Urinary bladder (tissue), 4 donors: ENCODE measurements around the gene SGSM1. TPM values are rescaled to one million over a fixed set of nuclear protein-coding genes. Genes with fewer than 3 reads are reported as not detected.

Experiments used
- DNase-seq: peaks from one replicate; pipeline ENCODE4 v3.0.0-alpha.2; 2015; ENCODE audit errors: extremely low spot score
- H3K27ac ChIP-seq: one replicate; pipeline ENCODE4 v1.5.1; 2013; ENCODE audit warnings: low read depth, mild to moderate bottlenecking, moderate library complexity
- H3K36me3 ChIP-seq: one replicate; pipeline ENCODE4 v1.6.1; 2013; ENCODE audit warnings: mild to moderate bottlenecking, moderate library complexity; ENCODE audit not compliant: insufficient read depth
- H3K4me1 ChIP-seq: one replicate; pipeline ENCODE4 v1.6.1; 2013; ENCODE audit warnings: mild to moderate bottlenecking, moderate library complexity; ENCODE audit not compliant: insufficient read depth
- H3K4me3 ChIP-seq: one replicate; pipeline ENCODE4 v1.5.1; 2013; ENCODE audit warnings: low read depth, low read length
- WGBS: extraction: QIAGEN DNeasy Blood & Tissue Kit; methylation state at CpG from one replicate; pipeline ENCODE4 v1.1.7; 2013; 5-methylcytosine and 5-hydroxymethylcytosine counted together
- polyA plus RNA-seq: library from polyadenylated mRNA; stranded (reverse); fragments of 200-250 nt; gene quantifications from one replicate; pipeline ENCODE4 v1.2.3, GENCODE V29; 2013
- total RNA-seq: library from RNA; depleted of rRNA; stranded (reverse); fragments of >200 nt; gene quantifications from one replicate; pipeline ENCODE4 v1.2.3, GENCODE V29; 2014
- donor health status: healthy with polysubstance abuse.
- donor health status: healthy.

SGSM1 gene
- total and polyA plus RNA-seq, 2 donors: 1.9 to 2.0 TPM

DNA sequence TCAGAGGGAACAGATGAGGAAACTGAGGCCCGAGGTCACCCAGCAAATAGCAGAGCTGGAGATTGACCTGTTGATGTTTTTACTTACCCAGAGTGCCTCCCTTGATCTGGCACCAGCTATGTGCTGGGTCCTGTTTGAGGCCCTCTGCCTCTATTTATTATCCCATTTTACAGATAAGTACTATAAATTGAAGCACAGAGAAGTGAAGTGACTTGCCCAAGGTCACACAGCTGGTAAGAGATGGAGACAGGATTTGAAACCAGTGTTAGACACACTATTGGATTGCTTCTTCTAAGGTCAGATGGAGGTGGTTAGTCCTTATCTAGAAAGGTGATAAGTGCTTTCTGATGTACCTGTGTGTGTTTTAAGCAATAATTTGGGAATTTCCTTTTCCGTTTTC, 13.5 kb downstream of the SGSM1 start:
- Histone ChIP-seq H3K36me3 (no peaks in the 10 kb centered on the region), H3K4me3 (no peak overlapping the region), H3K27ac (no peak overlapping the region), H3K4me1 (no peaks in the 10 kb centered on the region)
- WGBS: 37% methylated on average over 2 of the region's 2 CpGs
- DNase-seq: no peak

DNA sequence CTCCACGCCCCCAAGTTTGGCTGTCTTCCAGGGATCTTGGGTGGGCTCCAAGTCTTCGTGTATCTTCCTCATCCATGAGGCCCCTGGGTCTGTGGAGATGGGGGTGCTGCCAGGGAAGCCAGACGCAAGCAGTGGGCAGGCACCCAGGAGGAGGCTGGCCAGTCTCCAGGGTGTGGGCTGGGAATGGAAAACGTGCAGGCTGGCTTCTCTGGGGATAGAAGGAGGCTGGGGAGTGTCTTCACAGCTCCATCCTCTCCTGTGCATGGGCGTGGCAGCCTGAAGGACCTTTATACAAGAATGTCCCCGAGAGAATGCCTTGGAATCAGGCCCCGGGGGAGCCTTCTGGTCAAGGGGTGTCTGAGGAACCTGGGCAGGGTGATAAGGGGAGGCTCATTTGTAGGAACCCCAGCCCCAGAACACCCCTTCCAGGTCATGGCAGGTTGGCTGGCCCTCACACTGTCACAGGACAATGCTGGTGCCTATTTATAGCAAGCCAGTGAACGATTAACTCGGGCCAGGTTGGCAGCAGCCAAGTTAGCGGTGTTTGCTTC, 14.0 kb downstream of the SGSM1 start:
- WGBS: 16% methylated on average over 10 of the region's 10 CpGs
- Histone ChIP-seq H3K27ac (no peak overlapping the region), H3K4me1 (no peaks in the 10 kb centered on the region), H3K4me3 (no peak overlapping the region), H3K36me3 (no peaks in the 10 kb centered on the region)
- DNase-seq: no peak

DNA sequence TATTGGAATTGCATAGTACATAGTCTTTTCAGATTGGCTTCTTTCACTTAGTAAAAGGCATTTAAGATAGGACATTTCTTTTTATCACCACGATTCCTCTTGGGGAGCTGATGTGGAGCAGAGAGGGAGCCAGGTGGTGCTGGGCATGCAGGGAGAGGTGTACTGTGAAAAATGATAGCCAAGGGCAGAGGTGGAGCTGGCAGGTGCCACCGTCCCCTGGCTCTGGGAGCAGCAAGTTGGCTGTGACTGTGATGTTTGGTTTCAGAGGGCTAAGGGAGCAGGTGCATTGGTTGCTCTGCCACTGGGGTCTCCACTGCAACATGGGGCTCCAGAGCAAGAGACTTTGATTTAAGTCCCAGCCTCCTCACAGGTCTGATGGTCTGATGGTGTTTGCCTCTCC, 16.5 kb downstream of the SGSM1 start:
- 76% methylated on average over 2 of the region's 2 CpGs for WGBS
- Histone ChIP-seq H3K36me3 (no peaks in the 10 kb centered on the region), H3K27ac (no peak overlapping the region), H3K4me3 (no peak overlapping the region), H3K4me1 (no peaks in the 10 kb centered on the region)
- no peak for DNase-seq

DNA sequence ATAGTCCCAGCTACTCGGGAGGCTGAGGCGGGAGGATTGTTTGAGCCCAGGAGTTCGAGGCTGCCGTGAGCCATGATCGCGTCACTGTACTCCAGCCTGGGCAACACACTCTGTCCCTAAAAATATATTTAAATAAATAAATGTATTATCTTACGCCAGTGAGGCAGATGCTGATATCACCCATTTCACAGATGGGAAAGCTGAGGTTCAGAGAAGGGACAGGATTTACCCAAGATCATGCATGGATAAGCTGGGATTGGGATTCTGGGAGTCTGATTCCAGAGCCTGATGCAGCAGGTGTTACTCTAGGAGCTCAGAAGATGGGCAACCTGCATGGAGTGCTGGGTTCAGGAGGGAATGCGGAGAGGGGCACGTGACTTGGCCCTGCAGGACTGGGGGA, 17.8 kb downstream of the SGSM1 start:
- H3K4me1 ChIP-seq: no peaks in the 10 kb centered on the region
- DNase-seq: no peak
- 97% methylated on average over 9 of the region's 9 CpGs for WGBS
- no peak overlapping the region for H3K4me3 ChIP-seq
- H3K27ac ChIP-seq: no peak overlapping the region
- H3K36me3 ChIP-seq: no peaks in the 10 kb centered on the region

DNA sequence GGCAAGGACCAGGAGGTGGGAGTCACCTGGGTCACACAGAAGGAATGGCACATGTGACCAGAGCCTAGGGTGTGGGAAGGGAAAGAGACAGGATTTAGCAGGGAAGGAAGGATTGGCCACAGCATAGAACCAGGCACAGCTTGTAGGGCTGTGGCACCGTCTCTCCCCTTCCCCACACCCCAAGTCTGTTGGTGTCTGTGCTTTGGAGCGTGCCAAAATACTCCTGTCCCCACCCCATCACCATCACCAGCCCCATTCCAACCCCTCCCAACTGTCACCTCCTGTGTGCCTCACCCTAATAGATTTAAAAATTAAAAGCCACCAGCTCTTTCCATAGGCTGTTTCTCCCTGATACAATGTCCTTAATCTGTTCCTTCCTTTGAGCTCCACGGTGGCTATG, 18.2 kb downstream of the SGSM1 start:
- no peak overlapping the region for H3K27ac ChIP-seq
- no peak overlapping the region for H3K4me3 ChIP-seq
- H3K4me1 ChIP-seq: no peaks in the 10 kb centered on the region
- WGBS: 66% methylated on average over 3 of the region's 3 CpGs
- no peaks in the 10 kb centered on the region for H3K36me3 ChIP-seq
- no peak for DNase-seq

DNA sequence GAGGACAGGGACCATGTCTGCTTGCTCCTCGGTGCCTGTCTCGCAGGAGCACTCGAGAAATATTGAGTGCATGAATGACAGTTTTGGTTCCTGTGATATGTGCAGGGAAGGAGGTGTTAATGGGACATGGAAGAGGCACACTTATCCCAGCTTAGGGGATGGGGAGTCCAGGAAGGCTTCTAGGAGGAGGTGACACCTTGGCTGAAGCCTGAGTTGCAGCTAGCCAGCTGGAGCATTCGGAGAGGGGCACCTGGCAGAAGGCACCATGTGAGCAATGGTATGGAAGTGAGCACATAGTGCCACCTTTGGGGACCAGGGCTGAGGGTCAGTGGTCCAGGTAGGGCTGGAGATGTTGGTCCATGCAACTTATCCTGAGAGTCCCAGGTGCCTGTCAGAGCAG, 18.9 kb downstream of the SGSM1 start:
- WGBS: 89% methylated on average over 4 of the region's 4 CpGs

DNA sequence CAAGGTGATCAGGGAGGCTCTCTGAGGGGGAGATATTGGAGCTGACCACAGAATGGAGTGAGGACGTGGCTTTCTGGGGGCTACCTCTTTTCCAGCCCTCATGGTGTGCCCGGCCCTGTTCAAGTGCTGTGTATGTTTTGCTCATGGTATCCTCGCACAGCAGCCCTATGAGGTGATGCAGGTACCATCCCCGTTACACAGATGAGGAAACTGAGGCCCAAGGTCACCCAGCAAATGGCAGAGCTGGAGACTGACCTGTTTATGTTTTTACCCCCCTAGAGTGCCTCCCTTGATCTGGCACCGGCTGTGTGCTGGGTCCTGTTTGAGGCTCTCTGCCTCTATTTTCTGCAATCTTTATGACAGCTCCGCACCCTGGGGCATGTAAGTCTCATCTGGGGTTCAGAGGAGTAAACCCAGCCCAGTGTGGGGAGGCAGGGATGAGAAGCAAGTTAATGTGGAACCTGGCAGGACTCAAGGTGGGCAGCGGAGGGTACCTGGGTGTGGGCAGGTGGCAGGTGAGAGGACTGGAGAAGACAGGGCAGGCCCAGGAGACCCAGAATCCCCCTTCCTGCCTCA, 20.8 kb downstream of the SGSM1 start:
- Histone ChIP-seq H3K4me1 (no peaks in the 10 kb centered on the region), H3K27ac (no peak overlapping the region), H3K36me3 (no peaks in the 10 kb centered on the region), H3K4me3 (no peak overlapping the region)
- no peak for DNase-seq
- 87% methylated on average over 7 of the region's 7 CpGs for WGBS

More for the DNA sequence above, 18.9 kb downstream of the SGSM1 start:
- no peak for DNase-seq
- H3K4me1 ChIP-seq: no peaks in the 10 kb centered on the region
- H3K36me3 ChIP-seq: no peaks in the 10 kb centered on the region
- no peak overlapping the region for H3K27ac ChIP-seq
- no peak overlapping the region for H3K4me3 ChIP-seq

DNA sequence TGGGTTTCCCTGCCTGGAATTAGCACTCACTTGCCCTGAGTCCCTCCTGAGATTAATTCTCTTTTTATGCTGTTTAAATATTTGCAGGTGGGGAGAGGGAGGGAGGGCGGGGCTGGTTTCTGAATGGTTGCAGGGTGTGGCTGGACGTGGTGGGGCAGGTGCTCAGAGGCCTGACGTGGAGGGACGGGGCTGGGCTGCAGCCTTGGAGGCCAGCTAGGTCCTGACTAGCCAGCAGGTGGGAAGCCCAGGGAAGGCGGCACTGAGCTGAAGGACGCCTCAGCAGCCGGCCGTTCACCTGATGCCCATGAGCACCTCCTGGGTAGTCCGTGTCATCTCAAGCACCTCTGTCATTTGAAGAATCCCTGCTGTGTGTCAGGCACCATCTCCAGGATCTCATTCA, 21.3 kb downstream of the SGSM1 start:
- no peak for DNase-seq
- 84% methylated on average over 9 of the region's 9 CpGs for WGBS
- no peaks in the 10 kb centered on the region for H3K36me3 ChIP-seq
- no peaks in the 10 kb centered on the region for H3K4me1 ChIP-seq
- no peak overlapping the region for H3K4me3 ChIP-seq
- H3K27ac ChIP-seq: no peak overlapping the region

DNA sequence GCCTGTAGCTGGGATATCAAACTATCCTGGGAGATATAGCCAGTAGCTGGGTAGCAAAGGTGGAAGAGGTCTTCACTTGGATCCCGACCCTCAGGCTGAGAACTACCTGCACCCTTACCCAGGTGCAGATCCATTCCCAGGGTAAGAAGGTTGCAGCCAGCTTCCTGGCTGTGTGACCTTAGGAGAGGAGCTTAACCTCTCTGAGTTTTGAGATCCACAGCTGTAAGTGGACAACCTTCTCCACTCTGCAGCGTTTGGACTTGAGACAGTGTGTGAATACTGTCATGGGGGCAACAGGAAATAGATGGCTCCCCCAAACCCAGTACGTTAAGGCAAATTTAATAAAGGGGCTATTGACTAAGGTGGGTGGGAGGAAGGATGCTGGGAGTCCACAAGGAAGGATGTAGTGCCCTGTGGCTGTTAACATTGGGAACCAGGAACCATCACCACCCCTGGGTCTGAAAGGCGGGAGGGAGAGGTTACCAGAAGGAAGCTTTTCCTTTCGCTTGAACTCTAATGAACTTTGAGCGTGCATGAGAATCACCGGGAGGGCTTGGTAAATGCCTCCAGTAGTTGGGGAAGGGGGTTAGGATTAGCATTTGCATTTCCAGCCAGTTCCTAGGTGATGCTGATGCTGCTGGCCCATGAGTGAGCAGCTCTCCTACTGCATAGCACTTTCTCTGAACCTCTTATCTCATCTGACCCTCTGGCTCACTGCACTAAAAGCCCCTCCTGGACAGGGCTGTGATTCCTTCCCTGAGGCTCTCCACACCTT, 24.4 kb downstream of the SGSM1 start:
- H3K4me3 ChIP-seq: no peak overlapping the region
- no peaks in the 10 kb centered on the region for H3K4me1 ChIP-seq
- DNase-seq: no peak
- WGBS: 60% methylated on average over 7 of the region's 7 CpGs
- H3K36me3 ChIP-seq: no peaks in the 10 kb centered on the region
- no peak overlapping the region for H3K27ac ChIP-seq

DNA sequence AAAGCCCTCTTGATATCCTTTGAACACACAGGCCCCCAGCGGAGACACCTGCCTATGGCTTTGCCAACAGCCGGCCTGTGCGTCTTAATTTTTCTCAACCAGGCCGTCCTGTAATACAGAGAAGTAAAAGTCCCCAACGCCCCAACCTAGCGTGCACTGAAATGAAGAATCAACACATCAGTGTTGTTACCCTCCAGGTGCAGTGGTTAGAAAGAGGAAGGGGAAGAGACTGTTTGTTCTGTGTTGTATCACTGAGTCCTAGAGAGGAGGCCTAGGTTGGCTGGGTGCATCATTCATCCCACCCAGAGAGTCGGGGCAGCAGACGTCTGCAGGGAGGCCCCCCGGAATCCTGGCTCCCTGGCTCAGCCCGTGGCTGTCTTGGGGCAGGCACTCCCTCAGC, 25.7 kb downstream of the SGSM1 start:
- Histone ChIP-seq H3K27ac (no peak overlapping the region), H3K4me1 (no peaks in the 10 kb centered on the region), H3K36me3 (no peaks in the 10 kb centered on the region), H3K4me3 (no peak overlapping the region)
- 76% methylated on average over 10 of the region's 10 CpGs for WGBS
- DNase-seq: no peak

DNA sequence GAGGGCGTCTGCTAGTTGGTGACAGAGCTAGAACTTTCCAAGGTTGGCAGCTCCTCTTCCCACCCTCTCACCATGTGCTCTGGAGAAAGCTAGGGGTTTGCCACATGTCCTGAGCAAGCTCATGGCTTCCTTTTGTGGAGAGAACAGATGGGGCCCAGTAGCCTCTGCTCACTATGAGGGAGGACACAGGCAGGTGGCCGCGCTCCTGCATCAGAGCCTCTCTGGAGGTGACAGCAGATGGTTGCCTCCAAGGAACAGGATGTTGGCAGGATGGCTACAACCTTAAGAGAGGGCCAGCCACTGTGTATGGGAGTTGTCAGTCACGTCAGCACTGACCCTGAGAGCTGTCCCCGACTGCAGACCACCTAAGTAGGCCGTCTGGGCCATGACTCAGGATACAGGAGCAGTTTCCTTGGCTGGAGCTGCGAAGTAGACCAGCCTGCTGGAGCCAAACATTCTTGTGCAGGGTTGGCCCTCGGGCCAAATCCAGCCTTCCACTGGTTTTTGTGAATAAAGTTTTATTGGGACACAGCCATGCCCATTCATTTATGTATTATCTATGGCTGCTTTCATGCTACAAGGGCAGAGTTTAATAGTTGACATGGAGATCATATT, 28.0 kb downstream of the SGSM1 start:
- DNase-seq: no peak
- Histone ChIP-seq H3K27ac (no peak overlapping the region), H3K36me3 (no peaks in the 10 kb centered on the region), H3K4me1 (no peaks in the 10 kb centered on the region), H3K4me3 (no peak overlapping the region)
- WGBS: 79% methylated on average over 8 of the region's 8 CpGs

DNA sequence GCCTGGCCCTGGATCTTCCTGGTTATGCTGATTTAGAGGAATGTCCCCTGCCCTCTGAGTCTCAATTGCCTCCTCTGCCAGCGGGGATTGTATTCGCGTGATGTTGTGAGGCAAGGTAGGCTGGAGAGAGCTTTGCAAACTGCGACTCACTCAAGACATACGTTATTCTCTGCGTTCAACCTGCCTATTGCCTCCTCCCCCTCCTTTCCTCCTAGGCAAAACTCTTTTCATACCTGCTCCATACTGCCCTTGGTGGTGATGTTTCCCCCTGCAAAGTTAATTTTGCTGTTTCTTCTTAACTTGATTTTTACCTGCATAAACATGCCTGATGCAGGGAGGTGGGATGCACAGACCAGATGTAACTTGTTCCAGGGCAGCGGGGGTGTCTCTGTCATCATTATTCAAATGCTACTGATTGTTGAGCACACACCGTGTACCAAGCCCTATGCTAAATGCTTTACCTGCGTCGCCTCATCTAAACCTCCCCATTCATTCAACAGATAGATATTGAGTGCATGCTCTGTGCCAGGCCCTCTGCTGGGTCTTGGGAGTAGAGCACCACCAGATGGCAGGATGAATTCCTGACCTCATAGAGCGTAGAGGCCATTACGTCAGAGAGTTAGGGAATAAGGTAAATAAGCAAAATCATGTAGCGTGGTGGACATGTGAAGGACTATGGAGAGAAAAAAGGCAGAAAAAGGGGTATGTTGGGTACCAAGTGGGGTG, 29.0 kb downstream of the SGSM1 start:
- 57% methylated on average over 13 of the region's 13 CpGs for WGBS
- no peaks in the 10 kb centered on the region for H3K36me3 ChIP-seq

DNA sequence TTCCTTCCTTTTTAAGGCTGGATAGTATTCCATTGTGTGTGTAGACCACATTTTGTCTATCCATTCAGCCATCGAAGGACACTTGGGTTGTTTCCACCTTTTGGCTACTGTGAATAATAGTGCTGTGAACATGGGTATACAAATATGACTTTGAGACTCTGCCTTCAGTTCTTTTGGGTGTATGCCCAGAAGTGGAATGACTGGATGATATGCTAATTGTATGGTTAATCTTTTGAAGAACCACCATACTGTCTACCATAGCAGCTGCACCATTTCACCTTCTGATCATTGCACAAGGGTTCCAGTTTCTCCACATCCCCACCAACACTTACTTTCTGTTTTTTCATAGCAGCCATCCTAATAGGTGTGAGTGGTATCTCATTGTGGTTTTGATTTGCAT, 30.3 kb downstream of the SGSM1 start:
- H3K4me1 ChIP-seq: no peaks in the 10 kb centered on the region
- H3K27ac ChIP-seq: no peak overlapping the region
- no peaks in the 10 kb centered on the region for H3K36me3 ChIP-seq
- DNase-seq: no peak
- no peak overlapping the region for H3K4me3 ChIP-seq
- WGBS: 77% methylated on average over 1 of the region's 1 CpG

More for the DNA sequence above, 29.0 kb downstream of the SGSM1 start:
- DNase-seq: no peak
- H3K27ac ChIP-seq: no peak overlapping the region
- no peak overlapping the region for H3K4me3 ChIP-seq
- H3K4me1 ChIP-seq: no peaks in the 10 kb centered on the region
